ENCODE results near the gene MTMR6.

GRCh38 chr13:25310891-25311290 lies 23.6 kb upstream of the MTMR6 start:
- TF ChIP-seq CTCF (conservative IDR thresholded peaks at IDR 0.05; ENCODE audit: low read length) (no peak), EZH2phosphoT487 (IDR thresholded peaks at IDR 0.05; ENCODE audit: borderline replicate concordance, low read depth, low read length) (no peak)
